HG02973 (cell line): ENCODE measurements around the gene VAV2.
"Not testable (repeated sequence)": the region's sequence is repeated elsewhere in the genome, so short reads cannot be mapped to it uniquely, and the experiment has no call there.

Experiments used
- ATAC-seq: cut with Tn5 transposase; IDR thresholded peaks from one replicate; pipeline ENCODE4 v1.9.1; 2021; ENCODE audit warnings: moderate library complexity; ENCODE audit not compliant: unreplicated experiment

Gene VAV2

GRCh38 chr9:133775951-133776905 lies 215.9 kb downstream of the VAV2 start:
- ATAC-seq = no peak

DNA sequence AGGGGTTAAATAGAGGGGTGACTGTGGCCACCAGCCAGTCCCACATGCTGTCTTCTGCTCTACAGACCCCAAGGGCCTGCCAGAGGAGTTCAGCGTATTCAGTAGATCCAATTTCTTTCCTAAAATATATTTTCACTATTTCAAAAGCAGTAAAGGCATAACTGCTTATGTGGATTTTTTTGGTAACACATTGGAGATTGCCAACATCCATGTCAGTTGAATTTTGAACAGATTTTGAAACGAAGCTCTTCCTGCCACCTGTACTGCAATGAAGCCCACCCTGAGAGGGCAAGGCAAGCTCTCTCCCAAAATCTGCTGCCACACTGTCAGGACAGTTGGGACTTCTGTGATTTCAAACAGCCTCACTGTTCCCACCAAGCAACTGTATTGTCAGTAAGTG lies 216.8 kb downstream of the VAV2 start:
- ATAC-seq = no peak

GRCh38 chr9:133774799-133775198 lies 217.3 kb downstream of the VAV2 start:
- no peak for ATAC-seq

DNA sequence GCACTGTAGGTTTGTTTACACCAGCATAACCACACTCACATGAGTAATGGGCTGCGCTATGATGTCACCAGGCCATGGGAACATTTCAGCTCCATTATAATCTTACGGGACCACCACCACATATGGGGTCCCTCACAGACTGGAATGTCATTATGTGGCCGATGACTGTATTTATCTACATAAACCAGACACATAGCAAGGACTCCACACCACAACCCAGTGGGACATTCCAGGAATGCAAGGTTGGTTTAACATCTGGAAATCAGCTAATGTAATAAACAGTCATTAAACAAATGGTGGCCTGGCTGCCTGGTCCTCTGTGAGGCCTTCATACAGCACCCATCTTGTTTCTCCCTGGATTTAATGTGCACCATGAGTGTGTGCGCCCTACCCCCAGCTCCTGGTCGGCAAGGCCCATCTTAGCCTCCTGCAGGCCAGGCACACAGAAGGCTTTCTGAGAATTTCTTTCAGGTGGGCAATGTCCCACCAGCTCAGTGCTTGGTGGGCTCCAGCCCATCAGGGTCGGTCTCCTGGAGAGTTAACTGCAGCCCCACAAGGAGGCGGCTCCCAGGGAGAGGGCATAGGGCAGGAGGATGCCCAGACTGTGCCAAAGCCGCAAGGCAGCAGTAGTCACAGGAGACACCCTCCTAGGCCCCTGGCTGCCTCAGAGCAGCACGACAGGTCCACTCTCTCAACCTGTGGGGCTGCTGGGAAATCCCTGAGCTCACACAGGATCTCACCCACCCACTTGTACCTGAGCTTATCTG lies 218.1 kb downstream of the VAV2 start:
- no peak for ATAC-seq

GRCh38 chr9:133772581-133772980 lies 219.5 kb downstream of the VAV2 start:
- ATAC-seq = no peak

- no peak for ATAC-seq
Observed at GRCh38 chr9:133771486-133772482, 220.3 kb downstream of the VAV2 start.

DNA sequence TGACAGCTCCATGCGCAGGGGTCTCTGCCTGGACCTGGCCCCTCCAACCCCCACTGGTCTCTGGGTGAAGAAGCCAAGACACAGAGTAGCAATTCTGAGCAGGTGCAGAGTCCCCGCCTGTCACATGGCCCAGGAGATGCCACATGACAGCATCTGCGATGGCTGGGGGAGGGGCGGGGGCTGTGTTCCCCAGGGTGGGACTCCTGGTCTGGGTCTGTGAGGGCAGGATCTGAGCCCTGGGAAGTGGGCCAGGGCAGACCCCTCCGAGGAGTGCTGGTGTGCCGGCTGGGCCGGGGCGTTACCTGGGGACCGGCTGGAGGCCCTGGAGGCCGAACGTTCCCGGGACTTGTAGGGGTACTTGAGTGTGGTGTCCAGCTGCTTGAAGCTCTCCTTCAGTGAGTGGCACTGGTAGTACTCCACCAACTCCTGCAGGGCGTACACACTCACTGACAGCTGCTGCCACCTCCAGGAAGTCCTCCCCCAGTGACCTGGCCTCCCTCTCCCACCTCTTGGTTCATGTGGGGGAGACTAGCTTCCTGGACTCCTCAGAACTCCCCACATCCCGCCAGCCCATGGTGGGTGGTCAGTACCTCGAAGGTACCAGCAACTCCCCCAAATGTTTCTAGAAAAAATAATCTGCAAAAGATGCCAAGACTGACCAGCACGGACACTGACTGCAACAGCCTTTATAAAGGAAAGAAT lies 221.9 kb downstream of the VAV2 start:
- no peak for ATAC-seq

GRCh38 chr9:133769511-133770075 lies 222.5 kb downstream of the VAV2 start:
- no peak for ATAC-seq

- no peak for ATAC-seq
Observed at GRCh38 chr9:133768859-133769510, 223.1 kb downstream of the VAV2 start.

GRCh38 chr9:133768371-133768858 lies 223.7 kb downstream of the VAV2 start:
- ATAC-seq = no peak

DNA sequence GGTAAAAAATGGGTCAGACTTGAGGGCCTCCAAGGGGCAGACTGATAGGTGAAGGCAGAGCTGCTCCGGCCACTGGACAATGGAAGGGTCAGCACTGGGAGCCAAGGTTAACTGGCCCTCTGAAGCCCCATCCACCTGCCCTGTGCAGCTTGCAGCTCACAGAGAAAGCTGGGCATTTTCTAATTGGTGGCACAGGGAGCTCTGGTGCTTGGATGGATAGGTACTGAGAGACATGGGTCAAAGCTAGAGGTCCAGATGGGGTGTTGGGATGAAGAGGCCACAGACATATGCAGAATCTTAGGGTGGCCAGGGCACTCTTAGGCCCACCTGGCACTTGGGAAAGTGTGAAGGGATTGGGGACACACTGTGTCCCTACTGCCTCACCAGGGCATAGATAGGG lies 224.5 kb downstream of the VAV2 start:
- ATAC-seq = no peak

DNA sequence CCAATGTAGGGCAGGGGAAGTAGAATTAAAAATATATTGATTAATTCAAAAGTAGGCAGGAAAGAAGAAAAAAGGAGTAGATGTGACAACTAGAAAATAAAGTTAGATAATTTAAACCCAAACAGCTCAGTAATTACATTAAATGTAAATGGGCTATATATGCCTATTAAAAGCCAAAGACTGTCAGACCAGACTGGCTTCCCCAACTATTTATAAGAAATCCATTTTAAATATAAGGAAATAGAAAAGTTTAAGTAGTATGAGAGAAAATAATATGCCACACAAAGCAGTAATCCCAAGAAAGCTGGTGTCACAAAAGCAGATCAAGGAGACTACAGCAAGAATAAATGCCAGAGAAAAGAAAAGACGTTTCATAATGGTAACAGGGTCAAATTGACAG lies 225.1 kb downstream of the VAV2 start:
- ATAC-seq = no peak

GRCh38 chr9:133766234-133766633 lies 225.9 kb downstream of the VAV2 start:
- not testable (repeated sequence) for ATAC-seq

- ATAC-seq = no peak
Observed at GRCh38 chr9:133763272-133764183, 228.6 kb downstream of the VAV2 start.

GRCh38 chr9:133762488-133763271 lies 229.4 kb downstream of the VAV2 start:
- no peak for ATAC-seq

GRCh38 chr9:133761641-133762248 lies 230.4 kb downstream of the VAV2 start:
- no peak for ATAC-seq
